ENCODE measurements around the gene TOP1. TPM values are rescaled to one million over a fixed set of nuclear protein-coding genes. Genes with fewer than 3 reads are reported as not detected.
A peak's percentile ranks its signal among the peaks of the same experiment; 100 is the strongest.

The TOP1 gene
- total RNA-seq, 4 donors from 2014 or later: 9.4 to 13.6 (median 12.2) TPM

- no peaks in the 10 kb centered on the region for H3K27me3 ChIP-seq
- peak overlapping the region; percentile 93 to 99 (median 98) for H3K27ac ChIP-seq
- peaks cover 49 to 52% of the 10 kb centered on the region in 2 donors for H3K4me1 ChIP-seq
- no peaks in the 10 kb centered on the region for H3K9me3 ChIP-seq
- H3K4me3 ChIP-seq: peak overlapping the region; percentile 75 to 99 (median 96)
- DNase-seq: no peak
- intact Hi-C loops (cut with DNase I; ENCODE audit: low total_unique reads): loop anchor here (2.0 to 10.0 kb wide), 3 partner anchors 25 to 665 kb away; partner anchors contain the start of gene PLCG1
- peak; percentile 44 to 46 for ATAC-seq
- H3K36me3 ChIP-seq: no peaks in the 10 kb centered on the region
- in situ Hi-C loops (cut with MboI; ENCODE audit: low sequenced_read_pairs in 4 of 4): no loop called here
- peak in 1 of 5 experiments; percentile 7 for TF ChIP-seq CTCF (IDR thresholded peaks at IDR 0.05 in 4 of 5, conservative IDR thresholded peaks at IDR 0.05 in 1 of 5)
- no peak for TF ChIP-seq POLR2A (IDR thresholded peaks at IDR 0.05)
Observed at GRCh38 chr20:41029150-41029901, 704 bp downstream of the TOP1 start.

- ATAC-seq (no peak), DNase-seq (no peak)
- H3K27me3 ChIP-seq: no peaks in the 10 kb centered on the region
- TF ChIP-seq CTCF (IDR thresholded peaks at IDR 0.05 in 4 of 5, conservative IDR thresholded peaks at IDR 0.05 in 1 of 5): no peak
- H3K9me3 ChIP-seq: no peaks in the 10 kb centered on the region
- peaks cover 53 to 54% of the 10 kb centered on the region in 2 donors for H3K4me1 ChIP-seq
- in situ Hi-C loops (cut with MboI; ENCODE audit: low sequenced_read_pairs in 4 of 4) (no loop called here), intact Hi-C loops (cut with DNase I; ENCODE audit: low total_unique reads) (no loop called here)
- H3K36me3 ChIP-seq: no peaks in the 10 kb centered on the region
- H3K4me3 ChIP-seq: peak overlapping the region; percentile 75 to 99 (median 96)
- peak overlapping the region; percentile 93 to 99 (median 98) for H3K27ac ChIP-seq
Observed at GRCh38 chr20:41030061-41030460, 1.4 kb downstream of the TOP1 start.

- H3K27ac ChIP-seq: peak overlapping the region in 3 of 4 donors; percentile 7 to 98 (median 8)
- H3K4me3 ChIP-seq: peak overlapping the region; percentile 75 to 99 (median 96)
- H3K9me3 ChIP-seq: no peaks in the 10 kb centered on the region
- in situ Hi-C loops (cut with MboI; ENCODE audit: low sequenced_read_pairs in 4 of 4): no loop called here
- H3K4me1 ChIP-seq: peaks cover 57 to 59% of the 10 kb centered on the region in 2 donors
- H3K36me3 ChIP-seq: no peaks in the 10 kb centered on the region
- ATAC-seq (no peak), DNase-seq (no peak)
- TF ChIP-seq CTCF (IDR thresholded peaks at IDR 0.05 in 4 of 5, conservative IDR thresholded peaks at IDR 0.05 in 1 of 5) (no peak), POLR2A (IDR thresholded peaks at IDR 0.05) (no peak)
- no peaks in the 10 kb centered on the region for H3K27me3 ChIP-seq
- intact Hi-C loops (cut with DNase I; ENCODE audit: low total_unique reads): no loop called here
Observed at GRCh38 chr20:41030531-41031242, 2.1 kb downstream of the TOP1 start.

DNA sequence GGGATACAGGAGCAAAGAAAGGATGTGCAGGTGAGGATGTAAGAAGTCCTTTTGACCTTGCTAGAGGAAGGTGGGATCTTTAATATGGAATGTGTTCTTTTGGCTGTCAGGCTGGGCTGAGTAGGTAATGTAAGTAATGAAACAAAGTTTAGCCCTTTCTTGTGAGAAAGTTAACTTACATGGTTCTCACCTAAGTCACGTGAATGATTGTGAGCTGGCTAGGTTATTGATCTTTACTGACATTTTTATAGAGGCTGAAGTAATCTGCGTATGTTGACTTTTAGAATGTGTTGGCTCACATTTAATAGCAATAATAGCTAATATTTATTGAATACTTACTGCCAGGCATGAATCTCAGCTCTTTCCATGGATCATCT is 2.6 kb downstream of the TOP1 start:
- intact Hi-C loops (cut with DNase I; ENCODE audit: low total_unique reads): no loop called here

More for the DNA sequence above, 2.6 kb downstream of the TOP1 start:
- ATAC-seq: no peak
- Histone ChIP-seq H3K27ac (peak overlapping the region in 1 of 4 donors; percentile 8), H3K27me3 (no peaks in the 10 kb centered on the region), H3K36me3 (no peaks in the 10 kb centered on the region), H3K4me1 (peaks cover 59 to 62% of the 10 kb centered on the region in 2 donors), H3K4me3 (peak overlapping the region in 3 of 4 donors; percentile 75 to 99 (median 95)), H3K9me3 (no peaks in the 10 kb centered on the region)
- in situ Hi-C loops (cut with MboI; ENCODE audit: low sequenced_read_pairs in 4 of 4): no loop called here
- no peak for DNase-seq
- no peak for TF ChIP-seq POLR2A (IDR thresholded peaks at IDR 0.05)
- TF ChIP-seq CTCF (IDR thresholded peaks at IDR 0.05 in 4 of 5, conservative IDR thresholded peaks at IDR 0.05 in 1 of 5): no peak
